Measurements from ENCODE around the gene USP4.

DNA sequence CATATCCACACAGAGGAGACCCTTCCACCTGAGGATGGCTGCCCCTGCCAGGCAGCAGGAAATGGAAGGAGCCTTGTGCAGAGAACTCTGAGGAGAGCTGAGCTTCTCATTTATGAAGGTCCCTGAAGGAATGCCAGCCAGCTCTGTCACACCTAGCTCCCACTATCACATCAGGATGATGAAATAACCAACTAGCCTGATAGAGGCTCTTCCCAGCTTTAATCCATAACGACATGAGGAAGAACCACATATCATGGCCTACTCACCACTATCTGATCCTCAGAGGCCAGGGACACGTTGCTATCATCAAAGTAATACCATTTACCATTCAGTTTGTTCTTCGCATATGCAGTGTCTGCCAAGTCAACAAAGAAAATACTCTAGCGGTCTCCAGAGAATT is 61.3 kb downstream of the USP4 start:
- TF ChIP-seq, protein P1, sequence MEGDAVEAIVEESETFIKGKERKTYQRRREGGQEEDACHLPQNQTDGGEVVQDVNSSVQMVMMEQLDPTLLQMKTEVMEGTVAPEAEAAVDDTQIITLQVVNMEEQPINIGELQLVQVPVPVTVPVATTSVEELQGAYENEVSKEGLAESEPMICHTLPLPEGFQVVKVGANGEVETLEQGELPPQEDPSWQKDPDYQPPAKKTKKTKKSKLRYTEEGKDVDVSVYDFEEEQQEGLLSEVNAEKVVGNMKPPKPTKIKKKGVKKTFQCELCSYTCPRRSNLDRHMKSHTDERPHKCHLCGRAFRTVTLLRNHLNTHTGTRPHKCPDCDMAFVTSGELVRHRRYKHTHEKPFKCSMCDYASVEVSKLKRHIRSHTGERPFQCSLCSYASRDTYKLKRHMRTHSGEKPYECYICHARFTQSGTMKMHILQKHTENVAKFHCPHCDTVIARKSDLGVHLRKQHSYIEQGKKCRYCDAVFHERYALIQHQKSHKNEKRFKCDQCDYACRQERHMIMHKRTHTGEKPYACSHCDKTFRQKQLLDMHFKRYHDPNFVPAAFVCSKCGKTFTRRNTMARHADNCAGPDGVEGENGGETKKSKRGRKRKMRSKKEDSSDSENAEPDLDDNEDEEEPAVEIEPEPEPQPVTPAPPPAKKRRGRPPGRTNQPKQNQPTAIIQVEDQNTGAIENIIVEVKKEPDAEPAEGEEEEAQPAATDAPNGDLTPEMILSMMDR (IDR thresholded peaks at IDR 0.05), result no peak
- TF ChIP-seq POLR2A (IDR thresholded peaks at IDR 0.05) (no peak), POLR2AphosphoS5 (IDR thresholded peaks at IDR 0.05; ENCODE audit: insufficient read depth in 1 of 2, low read depth in 1 of 2) (no peak)

Data from vagina (tissue), 2 donors.